ENCODE measurements around the gene PRSS16.
"Not testable (repeated sequence)": the region's sequence is repeated elsewhere in the genome, so short reads cannot be mapped to it uniquely, and the experiment has no call there.

Gene PRSS16

DNA sequence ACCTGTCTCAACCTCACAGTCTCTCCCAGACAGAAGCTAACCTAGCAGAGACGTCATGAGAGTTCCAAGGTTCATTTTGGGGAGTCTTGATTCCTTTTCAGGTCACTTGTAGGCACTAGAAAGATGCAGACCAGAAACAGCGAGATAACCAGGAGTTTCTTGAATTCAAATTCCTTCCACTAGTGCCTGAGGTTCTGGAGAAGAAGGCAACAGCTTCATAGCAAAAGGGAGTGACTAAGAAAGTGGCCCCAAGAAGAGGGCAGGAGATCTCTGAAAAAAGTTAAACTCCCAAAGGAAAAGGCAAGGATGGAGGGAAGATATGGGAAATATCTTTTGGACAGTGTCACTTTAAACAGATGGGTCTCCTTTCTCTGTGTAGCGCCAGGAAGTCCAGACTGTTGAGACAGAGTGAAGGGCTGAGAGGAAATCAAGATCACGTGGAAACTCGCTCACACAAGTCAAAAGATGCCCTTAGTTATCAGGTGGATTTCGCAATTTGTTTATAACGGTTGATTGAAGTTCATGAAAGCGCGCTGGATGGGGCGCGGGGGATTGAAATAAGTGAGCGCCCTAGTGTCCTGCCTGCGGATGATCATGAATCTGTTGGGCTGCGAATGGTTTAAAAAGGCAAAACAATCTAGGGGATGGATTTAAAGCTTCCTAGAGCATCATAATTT, 4.8 kb upstream of the PRSS16 start:
- no peak for DNase-seq

DNA sequence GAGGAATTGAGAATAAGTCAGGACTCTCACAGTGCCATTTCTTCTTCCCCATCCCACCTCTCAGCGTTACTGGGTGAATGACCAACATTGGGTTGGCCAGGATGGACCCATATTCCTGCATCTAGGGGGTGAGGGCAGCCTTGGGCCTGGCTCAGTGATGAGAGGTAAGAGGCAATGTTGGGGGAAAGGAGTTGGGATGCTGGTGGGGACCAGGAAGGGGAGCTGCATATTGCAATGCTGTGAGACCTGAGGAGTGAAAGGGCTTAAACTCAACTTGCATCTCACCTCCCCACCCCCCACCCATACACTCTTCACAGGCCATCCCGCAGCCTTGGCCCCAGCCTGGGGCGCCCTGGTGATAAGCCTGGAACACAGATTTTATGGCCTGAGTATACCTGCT, 1.3 kb downstream of the PRSS16 start:
- DNase-seq, result no peak

DNA sequence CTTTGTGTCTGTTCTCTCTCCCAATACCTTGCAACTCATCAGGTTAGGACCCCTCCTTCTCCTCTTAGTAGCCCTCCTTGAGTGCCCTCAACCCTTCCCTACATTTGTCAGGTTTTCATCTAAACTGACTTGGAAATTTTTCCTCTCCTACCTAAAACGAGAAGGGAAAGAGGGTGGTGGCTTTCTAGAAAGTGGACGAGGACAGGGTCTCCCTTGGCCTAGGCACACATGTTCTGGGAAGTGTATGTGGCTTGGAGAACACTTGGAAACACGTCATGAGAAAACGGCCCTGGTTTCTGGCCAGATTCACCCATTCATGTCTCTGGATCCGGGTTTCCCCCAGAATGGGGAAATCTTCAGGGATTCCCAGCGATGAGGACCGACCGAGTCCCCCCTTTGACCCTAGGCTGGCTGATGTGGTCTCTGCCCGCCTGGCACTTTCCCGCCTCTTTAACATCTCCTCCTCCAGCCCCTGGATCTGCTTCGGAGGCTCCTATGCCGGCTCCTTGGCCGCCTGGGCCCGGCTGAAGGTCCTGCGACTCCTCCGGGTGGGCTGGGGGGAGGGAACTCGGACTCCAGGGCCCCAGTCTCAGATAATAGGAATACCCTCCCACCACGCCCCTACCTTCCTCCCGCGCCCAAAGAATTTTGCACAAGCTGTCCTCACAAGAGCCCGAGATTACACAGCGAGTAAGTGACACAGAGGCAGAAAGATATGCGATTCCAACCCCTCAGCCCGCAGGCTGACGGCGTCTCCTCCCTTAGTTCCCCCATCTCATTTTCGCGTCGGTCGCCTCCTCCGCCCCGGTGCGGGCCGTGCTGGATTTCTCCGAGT, 3.0 kb downstream of the PRSS16 start:
- DNase-seq, result no peak

DNA sequence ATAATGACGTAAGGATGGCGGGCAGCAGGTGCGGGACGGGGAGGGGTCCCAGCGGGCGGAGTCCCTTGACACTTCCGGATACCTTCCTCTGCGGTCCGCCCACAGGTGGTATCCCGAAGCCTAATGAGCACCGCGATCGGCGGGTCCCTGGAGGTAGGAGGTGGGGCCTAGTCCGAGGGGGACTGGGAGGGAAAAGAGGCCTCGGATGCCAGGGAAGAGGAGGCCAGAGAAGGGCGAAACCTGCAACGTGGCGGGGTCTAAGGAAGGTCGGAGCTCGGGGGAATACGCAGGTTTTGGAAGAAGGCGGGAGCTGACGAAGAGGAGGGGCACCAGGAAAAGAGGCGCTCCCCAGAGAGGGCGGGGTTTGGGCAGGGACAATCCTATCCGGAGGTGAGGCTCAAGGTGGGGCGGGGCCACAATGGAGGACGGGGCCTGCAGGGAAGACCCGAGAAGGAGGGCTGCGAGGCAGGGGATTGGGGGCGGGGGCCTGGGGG, 3.7 kb downstream of the PRSS16 start:
- no peak for DNase-seq

DNA sequence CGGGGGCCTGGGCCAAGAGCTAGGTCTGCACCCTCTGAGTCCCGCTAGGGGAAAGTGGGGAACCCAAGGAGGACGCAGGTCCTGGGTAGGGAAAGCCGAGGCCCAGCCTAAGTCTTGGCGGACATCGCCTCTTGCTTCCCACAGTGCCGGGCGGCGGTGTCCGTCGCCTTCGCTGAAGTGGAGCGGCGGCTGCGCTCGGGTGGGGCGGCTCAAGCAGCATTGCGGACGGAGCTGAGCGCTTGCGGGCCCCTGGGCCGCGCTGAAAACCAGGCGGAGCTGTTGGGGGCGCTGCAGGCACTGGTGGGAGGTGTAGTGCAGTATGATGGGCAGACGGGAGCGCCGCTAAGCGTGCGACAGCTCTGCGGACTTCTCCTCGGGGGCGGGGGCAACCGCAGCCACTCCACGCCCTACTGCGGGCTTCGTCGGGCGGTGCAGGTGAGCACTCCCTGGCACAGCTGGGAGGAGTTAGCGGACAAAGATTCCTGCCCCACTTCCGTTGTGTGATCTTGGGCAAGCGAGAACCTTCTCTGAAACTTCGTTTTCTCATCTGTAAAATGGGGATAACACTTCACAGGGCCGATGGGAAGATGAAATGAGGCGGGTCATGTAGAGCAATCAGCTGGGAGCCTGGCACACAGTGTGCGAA, 4.2 kb downstream of the PRSS16 start:
- peak in 1 of 4 experiments; percentile 9 for DNase-seq

DNA sequence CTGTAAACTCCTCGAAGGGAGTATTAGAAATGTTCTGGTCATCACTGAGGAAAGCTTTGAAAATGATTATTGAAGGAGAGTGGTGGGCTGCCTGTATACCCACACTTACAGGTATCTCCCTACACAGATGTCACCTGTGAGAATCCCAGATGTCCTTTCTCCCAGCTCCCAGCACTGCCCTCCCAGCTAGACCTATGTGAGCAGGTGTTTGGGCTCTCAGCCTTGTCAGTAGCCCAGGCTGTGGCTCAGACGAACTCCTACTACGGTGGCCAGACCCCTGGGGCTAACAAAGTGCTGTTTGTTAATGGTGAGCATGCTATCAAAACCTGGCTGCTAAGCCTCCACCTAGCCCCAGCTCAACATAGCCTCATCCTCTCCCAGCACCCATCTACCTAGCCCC, 7.1 kb downstream of the PRSS16 start:
- no peak for DNase-seq

DNA sequence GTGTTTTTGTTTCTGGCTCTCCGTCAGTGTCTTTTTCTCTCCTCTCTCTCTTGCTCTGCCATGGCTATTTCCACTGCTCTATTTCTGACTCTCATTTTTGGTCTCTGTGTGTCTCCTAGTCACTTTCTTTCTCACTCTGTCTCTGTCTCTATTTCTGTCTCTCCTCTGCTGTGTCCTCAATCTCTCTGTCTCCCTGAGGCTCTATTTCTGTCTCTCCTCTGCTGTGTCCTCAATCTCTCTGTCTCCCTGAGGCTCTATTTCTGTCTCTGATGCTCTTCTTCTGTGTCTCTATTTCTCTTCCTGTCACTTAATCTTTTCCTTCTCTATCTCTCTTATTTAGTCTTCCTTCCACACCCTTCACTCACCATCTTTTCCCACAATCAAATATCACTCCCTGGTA, 8.4 kb downstream of the PRSS16 start:
- DNase-seq, result no peak

DNA sequence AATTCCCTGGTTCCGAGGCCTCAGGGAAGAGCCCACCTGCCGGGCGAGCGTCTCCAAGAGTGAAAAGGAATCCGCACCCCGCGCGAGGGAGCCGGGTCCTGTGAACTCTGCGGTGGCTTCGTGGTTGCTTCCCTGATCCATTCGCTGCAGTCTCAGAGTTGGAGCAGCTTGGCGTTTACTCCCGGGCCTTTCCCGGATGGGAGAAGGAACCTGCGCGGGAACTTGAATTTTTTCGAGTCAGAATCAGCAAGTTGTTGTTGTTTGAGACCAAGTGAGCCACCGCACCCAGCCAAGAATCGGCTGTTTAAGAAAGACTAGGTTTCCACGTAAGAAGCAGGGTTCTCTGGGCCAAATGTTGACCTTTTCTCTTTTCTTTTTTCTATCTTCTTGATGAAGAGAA, 12.9 kb downstream of the PRSS16 start:
- no peak for DNase-seq

DNA sequence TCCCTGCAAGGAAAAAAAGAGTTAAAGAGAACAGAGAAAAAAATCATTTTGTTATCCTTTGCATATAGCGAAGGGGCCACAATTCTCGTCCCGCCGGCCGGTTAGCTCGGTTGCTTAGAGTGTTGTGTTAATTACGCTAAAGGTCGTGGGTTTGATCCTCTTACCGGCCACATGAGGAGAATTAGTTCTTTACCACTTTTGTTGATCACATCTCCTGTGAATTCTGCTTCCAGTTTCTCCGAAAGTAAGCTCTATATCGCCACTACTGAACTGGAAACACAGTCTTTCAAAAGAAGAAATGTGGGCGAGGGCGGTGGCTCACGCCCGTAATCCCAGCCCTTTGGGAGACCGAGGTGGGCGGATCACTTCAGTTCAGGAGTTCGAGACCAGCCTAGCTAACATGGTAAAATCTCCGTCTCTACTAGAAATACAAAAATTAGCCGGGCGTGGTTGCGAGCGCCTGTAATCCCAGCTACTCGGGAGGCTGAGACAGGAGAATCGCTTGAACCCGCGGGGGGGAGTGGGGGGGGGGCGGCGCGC, 13.4 kb downstream of the PRSS16 start:
- DNase-seq, result no peak

DNA sequence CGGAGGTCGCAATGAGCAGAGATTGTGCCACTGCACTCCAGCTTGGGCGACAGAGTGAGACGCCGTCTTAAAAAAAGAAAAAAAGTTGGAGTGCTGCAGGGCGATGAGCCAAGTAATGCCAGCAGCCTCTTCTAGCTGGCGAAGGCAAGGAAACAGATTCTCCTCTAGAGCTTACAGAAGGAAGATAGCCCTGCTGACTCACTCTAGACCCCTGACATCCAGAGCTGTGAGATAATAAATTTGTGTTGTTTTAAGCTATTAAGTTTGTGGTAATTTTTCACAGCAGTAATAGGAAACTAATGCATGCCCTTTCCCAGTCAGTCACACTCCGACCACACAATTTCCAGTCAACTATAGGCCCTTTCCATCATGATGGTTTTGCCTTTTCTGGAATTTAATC, 16.4 kb downstream of the PRSS16 start:
- DNase-seq, result no peak

DNA sequence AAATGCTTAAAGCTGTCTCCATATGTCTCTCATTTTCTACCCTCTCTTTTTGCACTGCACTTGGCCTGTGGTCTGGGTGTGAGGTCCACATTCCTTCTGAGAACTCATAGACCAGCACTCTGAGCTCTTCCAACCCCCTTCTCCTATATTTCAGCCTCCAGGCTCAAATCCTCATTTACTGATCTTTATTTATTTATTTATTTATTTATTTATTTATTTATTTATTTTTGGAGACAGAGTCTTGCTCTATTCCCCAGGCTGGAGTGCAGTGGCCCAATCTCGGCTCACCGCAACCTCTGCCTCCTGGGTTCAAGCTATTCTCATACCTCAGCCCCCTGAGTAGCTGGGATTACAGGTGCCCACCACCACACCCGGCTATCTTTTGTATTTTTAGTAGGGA, 19.5 kb downstream of the PRSS16 start:
- DNase-seq, result not testable (repeated sequence)

DNA sequence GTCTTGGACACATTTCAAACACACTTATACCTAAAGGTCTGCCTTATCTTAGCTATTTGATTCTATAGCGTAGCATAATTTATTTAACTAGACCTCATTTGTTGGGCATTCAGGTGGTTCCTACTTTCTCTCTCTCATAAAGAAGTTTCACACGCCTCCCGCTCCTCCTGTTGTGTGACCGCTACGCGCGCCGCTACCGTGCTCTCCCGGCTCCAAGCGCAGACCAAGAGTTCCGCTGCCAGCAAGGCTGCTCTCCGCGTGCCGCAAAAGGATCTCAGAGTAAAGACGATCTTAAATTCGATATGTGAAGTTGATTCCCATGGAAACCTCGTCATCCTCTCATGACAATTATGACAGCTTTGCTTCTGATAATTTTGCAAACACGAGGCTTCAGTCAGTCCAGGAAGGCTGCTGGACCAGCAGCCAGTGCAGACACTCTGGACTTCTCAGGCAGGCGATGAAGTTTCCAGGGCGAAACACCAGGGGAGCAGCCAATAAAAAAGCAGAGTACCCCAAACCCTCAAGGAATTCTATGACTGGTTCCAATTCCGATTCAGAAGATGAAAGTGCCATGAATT, 20.4 kb downstream of the PRSS16 start:
- no peak for DNase-seq

DNA sequence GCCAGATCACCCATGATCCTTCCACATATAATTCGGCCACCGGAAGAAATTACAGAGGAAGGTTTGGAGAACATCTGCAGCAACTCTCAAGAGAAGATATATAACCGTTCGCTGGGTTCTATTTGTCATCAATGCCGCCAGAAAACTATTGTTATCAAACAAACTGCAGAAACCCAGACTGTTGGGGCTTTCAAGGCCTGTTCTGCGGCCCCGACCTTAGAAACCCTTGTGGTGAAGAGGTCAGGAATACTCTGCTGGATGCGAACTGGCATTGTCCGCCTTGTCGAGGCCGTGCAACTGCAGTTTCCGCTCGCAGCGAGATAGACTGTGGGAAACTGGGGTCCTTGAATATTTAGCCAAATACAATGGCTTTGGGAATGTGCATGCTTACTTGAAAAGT, 21.3 kb downstream of the PRSS16 start:
- DNase-seq, result no peak

DNA sequence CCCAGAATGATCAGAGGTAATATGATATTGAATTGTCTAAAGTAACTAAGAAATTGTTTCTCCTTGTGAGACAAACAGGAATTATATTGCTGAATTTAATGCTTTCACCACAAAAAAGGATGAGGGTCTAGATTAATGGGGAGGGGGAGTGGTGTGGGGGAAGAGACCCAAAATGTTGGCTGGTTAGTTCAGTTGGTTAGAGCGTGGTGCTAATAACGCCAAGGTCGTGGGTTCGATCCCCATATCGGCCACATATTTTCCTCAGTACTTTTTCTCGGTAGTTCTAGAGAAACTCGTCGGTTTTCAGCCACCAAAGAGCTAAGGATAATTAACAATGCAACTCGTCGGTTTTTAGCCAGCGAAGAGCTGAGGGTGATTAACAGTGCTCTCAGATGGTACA, 26.3 kb downstream of the PRSS16 start:
- no peak for DNase-seq

DNA sequence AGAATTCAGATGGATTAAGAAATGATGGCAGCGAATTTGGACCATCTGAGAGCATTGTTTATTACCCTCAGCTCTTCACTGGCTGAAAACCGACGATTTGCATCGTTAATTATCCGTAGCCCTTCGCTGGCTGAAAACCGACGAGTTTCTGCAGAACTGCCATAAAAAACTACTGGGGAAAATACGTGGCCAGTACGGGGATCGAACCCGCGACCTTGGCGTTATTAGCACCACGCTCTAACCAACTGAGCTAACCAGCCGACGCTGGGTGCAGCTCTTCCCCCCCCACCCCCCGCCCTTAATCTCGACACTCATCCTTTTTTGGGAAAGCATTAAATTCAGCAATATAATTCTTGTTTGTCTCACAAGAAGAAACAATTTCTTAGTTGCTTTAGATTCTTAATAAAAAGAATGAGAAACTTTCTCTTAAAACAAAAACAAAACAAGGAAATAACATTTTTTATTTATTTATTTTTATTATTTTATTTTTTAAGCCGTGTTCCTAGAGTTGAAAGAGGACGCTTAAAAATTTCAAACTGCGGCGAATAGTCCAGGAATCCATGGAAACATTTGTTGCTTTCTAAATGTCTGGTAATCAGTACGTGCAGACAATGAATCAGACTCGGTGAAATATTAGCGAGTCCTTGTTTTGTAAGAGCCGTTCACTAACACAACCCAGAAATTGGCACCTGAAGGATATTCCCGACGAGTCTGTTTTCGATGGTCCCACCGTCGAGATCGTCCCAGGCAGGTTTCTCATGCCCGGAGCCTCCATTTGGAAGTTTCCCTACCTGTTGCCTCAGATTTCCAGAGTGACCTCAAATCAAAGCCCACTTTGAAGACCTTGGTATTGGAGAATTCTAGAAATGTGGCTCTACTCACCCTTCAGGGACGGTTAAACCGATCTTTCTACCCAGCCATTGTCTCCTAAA, 27.8 kb downstream of the PRSS16 start:
- no peak for DNase-seq

DNA sequence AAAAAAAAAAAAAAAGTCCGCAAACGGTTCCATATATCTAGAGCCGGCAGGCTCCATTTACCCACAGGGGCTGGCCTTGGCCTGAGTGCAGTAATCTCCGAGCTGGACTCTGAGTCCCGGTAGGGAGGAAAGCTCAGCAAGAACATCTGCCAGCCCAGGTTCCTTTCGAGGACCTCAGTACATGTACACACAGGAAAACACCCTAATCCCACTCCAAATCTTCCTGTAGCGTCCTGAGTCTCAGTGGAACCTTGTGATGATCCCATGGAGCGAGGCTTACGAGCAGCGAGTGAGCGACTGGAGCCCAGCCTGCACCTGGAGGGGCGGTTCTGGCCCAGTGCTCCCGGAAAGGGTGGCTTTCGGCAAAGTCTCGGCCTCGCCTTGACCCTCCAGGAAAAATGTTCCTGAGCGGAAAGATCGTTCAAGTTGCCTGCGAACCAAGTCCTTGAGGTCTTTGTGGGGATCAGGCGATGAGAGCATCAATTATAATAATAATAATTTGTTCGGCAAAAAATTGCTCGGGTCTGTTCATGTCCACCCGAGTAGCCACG, 32.1 kb downstream of the PRSS16 start:
- no peak for DNase-seq

DNA sequence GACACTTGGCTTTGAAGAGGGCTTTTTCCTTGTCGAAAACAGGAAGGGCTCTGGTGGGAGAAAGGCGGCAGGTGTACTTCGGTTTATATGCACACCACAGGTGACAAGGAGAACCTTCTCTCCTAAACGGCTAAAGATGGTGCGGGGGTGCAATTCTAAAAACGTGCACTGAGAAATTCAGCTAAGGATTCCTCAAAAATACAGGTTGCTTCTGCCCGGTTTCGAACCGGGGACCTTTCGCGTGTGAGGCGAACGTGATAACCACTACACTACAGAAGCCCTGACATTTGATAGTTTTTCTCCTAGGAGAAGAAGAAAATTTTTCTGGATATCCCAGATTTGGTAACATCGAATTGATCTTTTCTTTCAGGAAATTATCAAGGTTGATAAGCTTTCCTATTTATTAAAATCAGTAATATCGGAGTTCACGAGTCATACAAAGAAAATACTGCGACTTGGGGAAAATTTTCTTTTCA, 32.6 kb downstream of the PRSS16 start:
- DNase-seq, result no peak

DNA sequence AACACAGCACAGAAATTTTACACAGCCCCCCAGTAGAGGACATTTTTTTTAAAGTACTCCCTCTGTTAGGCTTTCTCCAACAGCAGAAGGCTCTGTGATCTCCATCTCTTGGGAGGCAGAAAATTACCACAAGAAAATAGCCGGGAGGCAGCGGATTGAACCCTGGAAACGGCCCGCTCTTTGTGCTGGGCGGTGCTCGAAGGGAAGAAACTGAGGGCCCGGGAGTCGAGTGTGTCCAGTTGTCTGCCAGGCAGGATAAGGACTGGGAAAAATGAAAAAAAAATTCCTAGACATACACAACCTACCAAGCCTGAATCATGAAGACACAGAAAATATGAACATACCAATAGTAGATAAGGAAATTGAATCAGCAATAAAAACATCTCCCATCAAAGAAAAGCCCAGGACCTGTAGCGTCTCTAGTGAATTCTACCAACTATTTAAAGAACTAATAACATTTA, 33.1 kb downstream of the PRSS16 start:
- DNase-seq, result no peak

DNA sequence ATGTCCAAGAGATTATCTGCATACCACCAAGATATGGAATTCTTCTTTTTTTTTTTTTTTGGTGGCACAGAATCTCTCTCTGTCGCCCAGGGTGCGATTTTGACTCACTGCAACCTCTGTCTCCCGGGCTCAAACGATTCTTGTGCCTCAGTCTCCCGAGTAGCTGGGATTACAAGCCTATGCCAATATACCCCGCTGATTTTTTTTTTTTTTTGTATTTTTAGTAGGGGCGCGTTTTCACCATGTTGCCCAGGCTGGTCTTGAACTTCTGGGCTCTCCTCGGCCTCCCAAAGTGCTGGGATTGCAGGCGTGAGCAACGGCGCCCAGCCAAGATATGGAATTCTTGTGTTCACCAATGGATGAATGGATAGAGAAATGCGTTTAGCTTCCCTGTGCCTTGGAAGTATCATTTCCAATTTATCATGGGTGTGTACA, 33.6 kb downstream of the PRSS16 start:
- no peak for DNase-seq

DNA sequence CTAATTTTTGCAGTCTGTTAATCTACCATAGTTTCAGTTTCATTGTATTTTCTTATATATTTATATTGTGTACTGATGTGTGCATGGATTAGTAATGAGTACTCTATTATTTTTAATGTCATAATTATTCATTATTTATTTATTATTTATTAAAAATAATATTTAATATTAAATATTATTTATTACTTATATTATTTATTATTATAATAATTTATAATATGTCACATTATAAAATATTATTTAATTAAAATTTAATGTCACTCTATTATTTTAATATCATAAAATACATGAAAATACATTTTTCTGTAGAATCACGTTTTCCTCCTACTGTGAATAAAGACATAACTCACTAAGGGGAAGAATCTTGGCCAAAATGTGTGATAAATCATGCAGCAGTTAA, 34.1 kb downstream of the PRSS16 start:
- DNase-seq, result no peak

DNA sequence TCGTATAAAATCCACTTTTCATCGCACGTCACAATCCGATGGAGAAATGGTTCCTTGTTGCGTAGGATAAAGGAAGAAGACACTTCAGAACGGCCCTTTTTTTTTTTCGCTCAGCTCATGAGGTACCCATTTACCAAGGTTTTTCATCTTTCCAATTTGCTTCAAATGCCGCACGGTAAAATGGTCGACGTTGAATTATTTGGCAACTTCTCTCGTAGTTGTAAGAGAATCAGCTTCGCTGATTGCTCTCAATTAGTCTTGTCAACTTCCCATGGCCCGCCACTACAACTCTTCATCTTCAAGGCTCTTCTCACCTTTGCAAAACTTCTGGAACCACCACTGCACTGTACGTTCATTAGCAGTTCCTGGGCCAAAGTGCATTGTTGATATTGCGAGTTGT, 35.8 kb downstream of the PRSS16 start:
- no peak for DNase-seq
